Esophagus muscularis mucosa (tissue), 2 donors: ENCODE data around the gene LYZL1.

Source experiments
- POLR2A ChIP-seq: fragments of 450-650 bp; IDR thresholded peaks from one replicate; pipeline ENCODE4 v1.6.1; 2017; ENCODE audit warnings: antibody characterized with exemption, moderate library complexity, mild to moderate bottlenecking, low read depth
- POLR2AphosphoS5 ChIP-seq, 2 donors: sonication (generic); formaldehyde crosslinking; IDR thresholded peaks; one replicate each; pipeline ENCODE4 v1.6.1; 2017; ENCODE audit warnings: antibody characterized with exemption in 2 of 2

GRCh38 chr10:29241925-29242324 lies 46.9 kb upstream of the LYZL1 start:
- TF ChIP-seq POLR2AphosphoS5 (IDR thresholded peaks at IDR 0.05) (no peak), POLR2A (no peak)
